CD14-positive monocyte (primary cell): ENCODE data around the gene KIAA0040. TPM values are rescaled to one million over a fixed set of nuclear protein-coding genes. Genes with fewer than 3 reads are reported as not detected.

Source experiments
- DNase-seq, 3 donors: peaks; one replicate each; pipeline ENCODE4 v3.0.0-alpha.2; 2011 to 2022
- H2AFZ ChIP-seq: 2 replicates; pipeline ENCODE4 v1.6.0; 2012; ENCODE audit warnings: mild to moderate bottlenecking, low read depth, low read length, inconsistent platforms; ENCODE audit not compliant: insufficient read depth, poor library complexity, severe bottlenecking
- H3K27ac ChIP-seq, 2 donors: 1 replicate in 1 of 2; 2 replicates in 1 of 2; pipeline ENCODE4 v1.5.1; 2012 to 2013; ENCODE audit warnings: low read length in 2 of 2, control low read depth in 1 of 2, inconsistent platforms in 1 of 2, low read depth in 1 of 2, mild to moderate bottlenecking in 1 of 2
- H3K27me3 ChIP-seq, 2 donors: one replicate each; pipeline versions ENCODE4 v1.6.0 to v1.6.1; 2011 to 2013; ENCODE audit warnings: low read length in 2 of 2; ENCODE audit not compliant: control insufficient read depth in 2 of 2, insufficient read depth in 2 of 2
- H3K36me3 ChIP-seq, 2 donors: replicated peaks in 1 of 2; 1 replicate in 1 of 2; 2 replicates in 1 of 2; pipeline versions ENCODE4 v1.5.1 to v1.6.1; 2012 to 2013; ENCODE audit warnings: low read length in 2 of 2, control low read depth in 1 of 2, inconsistent platforms in 1 of 2, mild to moderate bottlenecking in 1 of 2; ENCODE audit not compliant: insufficient read depth in 2 of 2, control insufficient read depth in 1 of 2
- H3K4me1 ChIP-seq, 2 donors: 1 replicate in 1 of 2; 2 replicates in 1 of 2; pipeline versions ENCODE4 v1.5.1 to v1.6.1; 2012 to 2013; ENCODE audit warnings: low read length in 2 of 2, control low read depth in 1 of 2, inconsistent platforms in 1 of 2, mild to moderate bottlenecking in 1 of 2, moderate library complexity in 1 of 2; ENCODE audit not compliant: insufficient read depth in 2 of 2, control insufficient read depth in 1 of 2
- H3K4me2 ChIP-seq: replicated peaks from 2 replicates; pipeline ENCODE3; 2012; ENCODE audit warnings: low read length, moderate library complexity, mild to moderate bottlenecking; ENCODE audit not compliant: poor library complexity, severe bottlenecking; ENCODE audit errors: extremely low read depth
- H3K4me3 ChIP-seq, 3 experiments: fragments of 200-600 bp in 1 of 3; sonication (generic) in 1 of 3; replicated peaks in 1 of 3; 1 replicate in 2 of 3; 2 replicates in 1 of 3; pipeline ENCODE4 v1.5.1; 2011 to 2013; ENCODE audit warnings: low read length in 3 of 3, mild to moderate bottlenecking in 3 of 3, control low read depth in 2 of 3, low read depth in 2 of 3, inconsistent platforms in 1 of 3, moderate library complexity in 1 of 3
- H3K79me2 ChIP-seq: 2 replicates; pipeline ENCODE4 v1.6.0; 2012; ENCODE audit warnings: mild to moderate bottlenecking, control low read depth, inconsistent platforms, low read length, moderate library complexity; ENCODE audit not compliant: insufficient read depth
- H3K9ac ChIP-seq: 2 replicates; pipeline ENCODE4 v1.6.0; 2017; ENCODE audit warnings: low read length, mild to moderate bottlenecking; ENCODE audit not compliant: insufficient read depth, poor library complexity, severe bottlenecking
- H3K9me3 ChIP-seq, 2 donors: replicated peaks in 1 of 2; 1 replicate in 1 of 2; 2 replicates in 1 of 2; pipeline versions ENCODE4 v1.5.1 to v1.6.1; 2012 to 2013; ENCODE audit warnings: low read length in 2 of 2, control low read depth in 1 of 2; ENCODE audit not compliant: control insufficient read depth in 1 of 2, insufficient read depth in 1 of 2
- H4K20me1 ChIP-seq: 2 replicates; pipeline ENCODE4 v1.6.0; 2012; ENCODE audit warnings: mild to moderate bottlenecking, low read length, control low read depth, moderate library complexity; ENCODE audit not compliant: insufficient read depth
- H3K27ac Mint-ChIP-seq, 7 donors: one replicate each; pipeline ENCODE4 v1.8.0; 2020; ENCODE audit warnings: mild to moderate bottlenecking in 7 of 7, mixed read lengths in 7 of 7, moderate library complexity in 6 of 7, inconsistent platforms in 2 of 7
- H3K27me3 Mint-ChIP-seq, 3 donors: one replicate each; pipeline ENCODE4 v1.8.0; 2021 to 2022; ENCODE audit warnings: low read depth in 3 of 3, mild to moderate bottlenecking in 3 of 3, mixed read lengths in 3 of 3, moderate library complexity in 3 of 3, inconsistent platforms in 1 of 3
- H3K36me3 Mint-ChIP-seq, 2 donors: one replicate each; pipeline ENCODE4 v1.8.0; 2020; ENCODE audit warnings: mixed read lengths in 2 of 2, inconsistent platforms in 1 of 2, mild to moderate bottlenecking in 1 of 2
- H3K4me1 Mint-ChIP-seq: one replicate; pipeline ENCODE4 v1.8.0; 2020; ENCODE audit warnings: mild to moderate bottlenecking, mixed read lengths
- H3K4me3 Mint-ChIP-seq, 2 donors: one replicate each; pipeline ENCODE4 v1.8.0; 2020; ENCODE audit warnings: mild to moderate bottlenecking in 2 of 2, mixed read lengths in 2 of 2, moderate library complexity in 1 of 2
- H3K9me3 Mint-ChIP-seq, 7 donors: one replicate each; pipeline ENCODE4 v1.8.0; 2020 to 2022; ENCODE audit warnings: mixed read lengths in 7 of 7, mild to moderate bottlenecking in 6 of 7, moderate library complexity in 6 of 7, inconsistent platforms in 2 of 7
- WGBS: methylation state at CpG from one replicate; pipeline ENCODE4 v1.1.5; 2013; ENCODE audit warnings: missing lambda C conversion rate; ENCODE audit not compliant: insufficient coverage; 5-methylcytosine and 5-hydroxymethylcytosine counted together
- intact Hi-C, 2 donors: fragments of 100-400 bp; cut with micrococcal nuclease; formaldehyde crosslinking; loops; one replicate each; pipeline versions ENCODE4 v1.15.0 to v1.15.1; 2023
- polyA plus RNA-seq, 3 donors: library from polyadenylated mRNA; depleted of rRNA in 1 of 3; unstranded in 2 of 3; stranded (reverse) in 1 of 3; fragments of 300-500 nt in 2 of 3; fragments of >200 nt in 1 of 3; fragmentation: Illumina TruSeq in 2 of 3; gene quantifications; 1 replicate in 2 of 3; 2 replicates in 1 of 3; pipeline ENCODE4 v1.2.3, GENCODE V29; 2012 to 2021
- TF ChIP-seq, protein P1 (sequence below): fragments of 200-600 bp; IDR thresholded peaks from one replicate; pipeline ENCODE4 v1.8.0; 2022; ENCODE audit warnings: antibody characterized with exemption, mild to moderate bottlenecking

Gene KIAA0040
- polyA plus RNA-seq, 3 donors, result 24.0 to 35.4 (median 25.9) TPM

DNA sequence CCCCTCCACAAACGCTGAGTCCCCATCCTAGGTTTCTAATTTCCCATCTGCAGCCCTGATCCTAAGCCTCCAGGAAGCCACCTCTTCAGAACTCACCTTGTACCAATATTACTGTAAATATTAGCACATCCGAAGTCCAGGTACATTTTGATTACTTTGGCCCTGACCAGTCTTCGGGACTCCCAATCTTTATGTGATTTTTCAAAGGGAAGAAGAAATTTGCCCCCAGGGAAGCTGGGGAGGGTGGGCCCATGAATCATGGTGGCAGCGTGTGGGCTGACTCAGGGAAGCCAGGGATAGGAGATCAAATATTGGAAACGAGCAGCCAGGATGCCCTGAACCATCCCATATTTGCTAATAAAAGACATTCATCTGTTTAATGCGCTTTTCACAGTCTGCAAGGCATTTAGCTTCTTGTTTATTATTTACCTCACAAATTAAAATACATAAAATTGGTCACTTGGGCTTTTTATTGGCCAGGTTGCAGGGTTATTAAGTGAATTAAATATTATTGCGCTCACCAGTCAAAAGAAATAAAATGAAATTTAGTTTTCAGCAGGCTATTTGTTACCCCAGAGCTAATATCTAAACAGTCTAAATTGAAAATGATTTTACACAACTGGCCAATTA lies 46.6 kb downstream of the KIAA0040 start:
- Histone ChIP-seq H3K9ac (no peak overlapping the region), H2AFZ (no peak overlapping the region), H3K4me3 (no peak overlapping the region), H4K20me1 (no peaks in the 10 kb centered on the region), H3K4me2 (no peak overlapping the region), H3K27ac (no peak overlapping the region), H3K79me2 (no peaks in the 10 kb centered on the region), H3K36me3 (no peaks in the 10 kb centered on the region), H3K27me3 (no peaks in the 10 kb centered on the region), H3K4me1 (peaks cover 0 to 4% of the 10 kb centered on the region in 2 donors), H3K9me3 (no peaks in the 10 kb centered on the region)
- Mint-ChIP-seq H3K27ac (no peak overlapping the region), H3K4me3 (no peak overlapping the region), H3K9me3 (no peaks in the 10 kb centered on the region), H3K27me3 (peaks cover 2 to 5% (median 5%) of the 10 kb centered on the region in 3 donors), H3K36me3 (no peaks in the 10 kb centered on the region), H3K4me1 (peaks cover 11% of the 10 kb centered on the region)
- WGBS, result 75% methylated on average over 3 of the region's 7 CpGs
- intact Hi-C loops, result loop anchor here in 1 of 2 donors (5.0 kb wide), 1 partner anchor 114 kb away; no protein-coding TSS in a partner anchor
- TF ChIP-seq, protein P1, sequence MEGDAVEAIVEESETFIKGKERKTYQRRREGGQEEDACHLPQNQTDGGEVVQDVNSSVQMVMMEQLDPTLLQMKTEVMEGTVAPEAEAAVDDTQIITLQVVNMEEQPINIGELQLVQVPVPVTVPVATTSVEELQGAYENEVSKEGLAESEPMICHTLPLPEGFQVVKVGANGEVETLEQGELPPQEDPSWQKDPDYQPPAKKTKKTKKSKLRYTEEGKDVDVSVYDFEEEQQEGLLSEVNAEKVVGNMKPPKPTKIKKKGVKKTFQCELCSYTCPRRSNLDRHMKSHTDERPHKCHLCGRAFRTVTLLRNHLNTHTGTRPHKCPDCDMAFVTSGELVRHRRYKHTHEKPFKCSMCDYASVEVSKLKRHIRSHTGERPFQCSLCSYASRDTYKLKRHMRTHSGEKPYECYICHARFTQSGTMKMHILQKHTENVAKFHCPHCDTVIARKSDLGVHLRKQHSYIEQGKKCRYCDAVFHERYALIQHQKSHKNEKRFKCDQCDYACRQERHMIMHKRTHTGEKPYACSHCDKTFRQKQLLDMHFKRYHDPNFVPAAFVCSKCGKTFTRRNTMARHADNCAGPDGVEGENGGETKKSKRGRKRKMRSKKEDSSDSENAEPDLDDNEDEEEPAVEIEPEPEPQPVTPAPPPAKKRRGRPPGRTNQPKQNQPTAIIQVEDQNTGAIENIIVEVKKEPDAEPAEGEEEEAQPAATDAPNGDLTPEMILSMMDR, result no peak
- no peak for DNase-seq

DNA sequence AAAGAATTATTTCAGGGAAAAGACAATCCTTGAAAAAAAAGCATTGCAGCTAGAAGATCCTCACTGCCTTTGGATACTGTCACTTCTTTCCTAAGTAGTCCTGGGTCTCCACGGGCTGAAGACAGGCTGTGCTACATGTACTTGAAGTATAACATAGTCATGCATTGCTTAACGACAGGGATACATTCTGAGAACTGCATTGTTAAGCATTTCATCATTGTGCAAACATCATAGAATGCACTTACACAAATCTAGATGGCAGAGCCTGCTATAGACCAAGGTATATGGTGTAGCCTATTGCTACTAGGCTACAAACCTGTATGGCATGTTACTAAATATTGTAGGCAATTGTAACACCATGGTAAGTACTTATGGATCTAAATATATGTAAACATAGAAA lies 54.0 kb downstream of the KIAA0040 start:
- Histone ChIP-seq H3K4me3 (no peak overlapping the region), H4K20me1 (no peaks in the 10 kb centered on the region), H3K9ac (no peak overlapping the region), H3K27me3 (no peaks in the 10 kb centered on the region), H3K4me1 (no peaks in the 10 kb centered on the region), H3K36me3 (no peaks in the 10 kb centered on the region), H3K4me2 (no peak overlapping the region), H3K9me3 (no peaks in the 10 kb centered on the region), H3K79me2 (no peaks in the 10 kb centered on the region), H3K27ac (no peak overlapping the region), H2AFZ (no peak overlapping the region)
- H3K27me3 Mint-ChIP-seq, result peaks cover 1 to 4% (median 3%) of the 10 kb centered on the region in 3 donors
- H3K9me3 Mint-ChIP-seq, result no peaks in the 10 kb centered on the region
- H3K27ac Mint-ChIP-seq, result no peak overlapping the region
- no peak overlapping the region for H3K4me3 Mint-ChIP-seq
- no peak for DNase-seq
- TF ChIP-seq, protein P1, result no peak
- no peaks in the 10 kb centered on the region for H3K4me1 Mint-ChIP-seq
- 100% methylated on average over 1 of the region's 2 CpGs for WGBS
- H3K36me3 Mint-ChIP-seq, result no peaks in the 10 kb centered on the region
- intact Hi-C loops, result no loop called here
